Measurements from ENCODE around the gene CLCN6.

CLCN6 gene, protein sequence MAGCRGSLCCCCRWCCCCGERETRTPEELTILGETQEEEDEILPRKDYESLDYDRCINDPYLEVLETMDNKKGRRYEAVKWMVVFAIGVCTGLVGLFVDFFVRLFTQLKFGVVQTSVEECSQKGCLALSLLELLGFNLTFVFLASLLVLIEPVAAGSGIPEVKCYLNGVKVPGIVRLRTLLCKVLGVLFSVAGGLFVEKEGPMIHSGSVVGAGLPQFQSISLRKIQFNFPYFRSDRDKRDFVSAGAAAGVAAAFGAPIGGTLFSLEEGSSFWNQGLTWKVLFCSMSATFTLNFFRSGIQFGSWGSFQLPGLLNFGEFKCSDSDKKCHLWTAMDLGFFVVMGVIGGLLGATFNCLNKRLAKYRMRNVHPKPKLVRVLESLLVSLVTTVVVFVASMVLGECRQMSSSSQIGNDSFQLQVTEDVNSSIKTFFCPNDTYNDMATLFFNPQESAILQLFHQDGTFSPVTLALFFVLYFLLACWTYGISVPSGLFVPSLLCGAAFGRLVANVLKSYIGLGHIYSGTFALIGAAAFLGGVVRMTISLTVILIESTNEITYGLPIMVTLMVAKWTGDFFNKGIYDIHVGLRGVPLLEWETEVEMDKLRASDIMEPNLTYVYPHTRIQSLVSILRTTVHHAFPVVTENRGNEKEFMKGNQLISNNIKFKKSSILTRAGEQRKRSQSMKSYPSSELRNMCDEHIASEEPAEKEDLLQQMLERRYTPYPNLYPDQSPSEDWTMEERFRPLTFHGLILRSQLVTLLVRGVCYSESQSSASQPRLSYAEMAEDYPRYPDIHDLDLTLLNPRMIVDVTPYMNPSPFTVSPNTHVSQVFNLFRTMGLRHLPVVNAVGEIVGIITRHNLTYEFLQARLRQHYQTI

DNA sequence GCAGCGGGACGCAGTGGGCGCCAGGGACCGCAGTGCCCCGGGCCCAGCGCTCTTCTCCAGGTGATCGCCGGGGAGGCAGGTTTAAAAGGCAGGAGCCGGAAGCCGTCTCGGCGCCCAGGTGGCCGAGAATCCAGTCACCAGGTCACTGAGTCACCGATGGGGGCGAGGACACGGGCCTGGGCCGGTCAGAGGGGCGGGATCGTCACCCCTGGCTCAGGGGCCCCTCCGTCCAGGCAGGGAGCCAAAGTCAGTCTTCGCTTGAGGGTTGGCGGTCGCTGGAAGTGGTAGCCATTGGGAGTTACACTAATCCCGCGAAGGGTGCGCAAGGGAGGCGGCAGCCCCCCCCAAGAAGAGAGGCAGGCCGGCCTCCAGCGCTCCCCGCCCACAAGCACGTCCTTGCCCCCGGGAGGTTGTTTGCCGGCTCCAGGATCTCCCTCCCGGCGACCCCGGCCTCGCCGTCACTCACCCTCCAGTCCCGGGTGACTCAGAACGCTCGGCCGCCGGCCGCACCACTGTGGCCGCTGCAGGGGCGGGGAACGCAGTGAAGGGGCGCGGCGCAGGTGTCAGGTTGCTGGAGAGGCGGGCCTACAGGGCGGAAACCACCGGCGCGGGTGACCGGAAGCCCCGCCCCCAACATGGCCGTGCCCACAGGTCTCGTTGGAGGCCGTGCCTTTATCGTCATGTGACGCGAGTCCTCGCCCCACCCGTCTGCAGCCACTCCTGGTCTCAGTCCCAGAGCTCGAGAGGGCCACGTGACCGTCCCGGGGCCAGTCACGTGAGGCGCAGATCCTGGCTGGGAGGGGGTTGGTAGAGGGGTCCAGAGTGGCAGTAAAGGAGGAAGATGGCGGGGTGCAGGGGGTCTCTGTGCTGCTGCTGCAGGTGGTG lies at the start of gene CLCN6, which contains the start of gene MTHFR:
Gene CLCN6, plus strand, starts transcription at position 770 of the 885 bp plus-strand sequence. Its CDS starts 72 bp downstream, at position 842.
Gene MTHFR, minus strand, starts transcription at position 543 of the 885 bp plus-strand sequence. CDS start 2,848 bp downstream, outside the sequence.
- DNase-seq (ENCODE audit: low read depth, low spot score), result peak; percentile 94

DNA sequence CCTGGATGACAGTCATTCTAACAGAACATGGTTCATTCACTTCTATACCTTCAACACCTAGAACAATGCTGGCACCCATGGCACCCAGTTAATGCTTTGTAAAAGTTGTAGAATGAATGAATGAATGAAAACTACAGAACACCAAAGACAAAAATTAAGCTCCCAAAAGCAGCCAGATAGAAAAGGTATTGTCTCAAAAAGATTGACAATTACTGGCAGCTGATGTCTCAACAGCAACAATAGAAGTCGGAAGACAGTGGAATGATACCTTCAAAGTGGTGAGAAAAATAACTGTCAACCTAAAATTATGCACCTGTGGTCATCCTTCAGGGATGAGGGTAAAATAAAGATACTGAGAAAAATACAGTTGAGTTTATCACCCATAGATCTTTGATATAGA lies 48.9 kb upstream of the CLCN6 start:
- DNase-seq (ENCODE audit: low read depth, low spot score), result no peak

DNA sequence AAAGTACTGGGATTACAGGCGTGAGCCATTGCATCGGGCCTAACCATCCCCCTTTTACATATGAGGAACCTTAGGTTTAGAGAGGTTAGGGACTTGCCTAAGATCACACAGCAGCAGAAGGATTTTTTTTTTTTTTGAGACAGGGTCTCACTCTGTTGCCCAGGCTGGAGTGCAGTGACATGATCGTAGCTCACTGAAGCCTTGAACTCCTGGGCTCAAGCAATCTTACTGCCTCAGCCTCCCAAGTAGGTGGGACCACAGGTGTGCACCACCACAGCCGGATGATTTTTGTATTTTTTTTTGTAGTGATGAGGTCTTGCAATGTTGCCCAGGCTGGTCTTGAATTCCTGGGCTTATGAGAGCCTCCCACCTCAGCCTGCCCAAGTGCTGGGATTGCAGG lies 46.2 kb upstream of the CLCN6 start:
- DNase-seq (ENCODE audit: low read depth, low spot score), result no peak

DNA sequence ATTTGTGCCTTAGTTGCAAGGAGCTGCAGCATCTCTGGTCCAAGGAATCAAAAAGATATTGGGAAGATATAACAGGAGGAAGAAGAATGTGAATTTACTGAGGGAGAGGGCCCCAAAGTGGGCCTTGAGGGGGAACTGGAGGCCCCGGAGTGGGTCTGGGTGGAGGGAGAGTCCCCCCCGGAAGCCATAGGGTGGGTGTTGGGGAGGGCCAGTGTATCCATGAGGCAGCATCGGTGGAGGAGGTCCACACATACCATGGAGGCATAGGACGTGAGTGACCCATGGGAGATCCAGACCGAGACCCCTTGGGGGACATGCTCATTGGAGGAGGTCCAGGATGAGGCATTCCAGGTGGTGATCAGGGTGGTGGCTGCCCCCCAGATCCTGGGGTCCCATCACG lies 44.7 kb upstream of the CLCN6 start:
- DNase-seq (ENCODE audit: low read depth, low spot score), result no peak

DNA sequence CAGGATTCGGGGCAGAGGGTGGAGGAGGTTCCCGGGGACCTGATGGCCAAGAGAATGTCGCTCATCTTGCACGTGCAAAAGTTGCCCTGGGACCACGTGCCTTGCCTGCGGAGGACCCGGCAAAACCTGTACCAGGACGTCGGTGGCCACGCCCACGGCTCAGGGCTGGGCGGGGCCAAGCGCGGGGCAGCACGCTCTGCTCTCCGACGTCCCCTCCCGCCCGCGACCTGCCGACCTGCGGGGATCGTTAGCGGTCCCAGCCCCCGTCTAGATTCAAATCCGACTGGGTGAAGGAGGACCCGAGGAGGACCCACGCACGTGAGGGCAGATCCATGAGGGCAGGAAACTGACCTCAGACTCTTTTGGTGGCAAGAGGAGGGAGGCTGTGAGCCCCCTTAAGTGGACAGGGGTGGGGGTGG lies 44.0 kb upstream of the CLCN6 start, which contains the start of gene C1orf167:
Gene C1orf167, plus strand, starts transcription at position 206 of the 419 bp plus-strand sequence. CDS start 2,208 bp downstream, outside the sequence.
- DNase-seq (ENCODE audit: low read depth, low spot score), result no peak

DNA sequence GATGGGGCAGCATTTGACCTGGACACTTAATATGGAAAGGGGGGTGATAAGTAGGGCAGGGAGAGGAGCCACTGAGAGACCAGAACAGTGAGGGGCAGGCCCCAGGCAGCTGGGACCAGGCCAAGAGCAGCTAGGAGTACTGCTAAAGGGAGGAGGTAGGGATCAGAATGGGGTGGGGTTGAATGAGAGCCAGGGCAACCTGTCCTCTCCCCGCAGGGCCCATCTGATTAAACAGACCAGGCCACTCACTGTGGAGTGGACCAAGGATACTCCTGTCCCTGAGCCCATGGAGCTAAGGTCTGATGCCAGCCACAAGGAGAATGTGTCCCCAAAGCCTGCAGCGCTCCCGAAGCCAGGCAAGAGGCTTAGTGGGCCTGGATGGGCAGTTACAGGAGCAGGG lies 41.9 kb upstream of the CLCN6 start:
- no peak for DNase-seq (ENCODE audit: low read depth, low spot score)

DNA sequence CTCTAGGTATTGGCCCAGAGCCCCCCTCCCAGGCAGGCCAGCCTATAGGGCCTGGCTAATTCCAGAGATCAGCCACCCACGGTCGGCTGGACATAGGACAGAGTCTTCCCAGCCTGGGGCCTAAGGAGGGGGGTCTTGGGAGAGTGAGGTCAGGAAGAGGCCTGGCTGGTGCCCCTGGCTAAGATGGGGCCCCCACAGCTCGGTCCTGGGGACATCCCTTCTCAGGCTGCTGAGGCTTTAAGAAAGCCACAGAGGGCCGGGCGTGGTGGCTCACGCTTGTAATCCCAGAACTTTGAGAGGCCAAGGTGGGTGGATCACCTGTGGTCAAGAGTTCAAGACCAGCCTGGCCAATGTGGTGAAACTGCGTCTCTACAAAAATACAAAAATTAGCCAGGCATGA lies 41.5 kb upstream of the CLCN6 start:
- no peak for DNase-seq (ENCODE audit: low read depth, low spot score)

DNA sequence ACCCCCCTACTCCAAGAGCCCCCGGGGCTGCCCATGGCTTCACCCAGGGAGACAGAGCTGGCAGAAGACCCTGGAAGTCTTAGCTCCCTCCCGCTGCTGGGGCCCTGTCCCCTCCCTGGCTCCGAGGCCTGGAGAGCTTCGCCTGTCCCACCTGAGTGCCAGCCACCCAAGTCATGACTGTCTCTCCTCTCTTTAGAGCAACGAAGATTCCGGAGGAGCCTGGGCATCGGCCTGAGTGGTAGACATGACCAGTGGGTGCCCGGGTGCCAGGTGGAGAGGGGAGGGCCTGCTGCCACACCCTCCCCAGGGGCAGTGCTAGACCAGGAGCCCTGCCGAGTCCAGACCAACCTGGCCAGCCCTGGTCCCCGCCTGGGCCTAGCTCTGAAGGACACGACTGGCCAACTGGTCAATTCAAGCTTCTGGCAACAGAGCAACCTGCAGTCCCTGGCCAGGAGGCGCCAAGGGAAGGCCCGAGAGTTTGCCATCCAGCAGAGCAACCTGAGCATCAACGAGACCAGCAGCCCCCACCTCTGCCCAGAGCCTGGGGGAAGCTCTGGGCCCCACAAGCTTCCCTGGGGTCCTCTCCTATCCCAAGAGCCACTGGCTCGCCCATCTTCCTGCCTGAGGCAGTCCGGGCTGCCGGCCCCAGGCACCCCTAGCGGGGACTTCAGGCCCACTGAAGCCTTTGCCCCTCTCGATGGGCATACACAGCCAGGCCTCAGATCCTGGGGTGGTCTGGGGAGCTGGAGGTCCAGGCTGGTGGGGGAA lies 40.1 kb upstream of the CLCN6 start:
- DNase-seq (ENCODE audit: low read depth, low spot score), result no peak

DNA sequence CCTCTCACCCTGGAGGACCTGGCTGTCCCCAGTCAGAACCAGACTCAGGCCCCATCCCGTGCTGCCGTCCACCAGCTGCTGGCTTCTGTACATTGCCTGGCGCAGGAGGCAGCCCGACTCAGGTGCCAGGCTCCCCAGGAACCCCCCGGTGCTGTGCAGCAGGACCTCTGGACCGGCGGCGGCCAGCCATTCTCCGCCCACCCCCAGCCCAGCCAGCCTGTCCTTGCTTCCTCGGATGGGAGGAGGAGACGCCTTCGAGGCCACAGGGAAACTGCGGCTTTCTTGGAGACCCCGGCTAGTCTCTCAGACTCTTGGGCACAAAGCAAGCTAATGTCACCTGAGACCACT lies 39.6 kb upstream of the CLCN6 start:
- DNase-seq (ENCODE audit: low read depth, low spot score), result no peak

DNA sequence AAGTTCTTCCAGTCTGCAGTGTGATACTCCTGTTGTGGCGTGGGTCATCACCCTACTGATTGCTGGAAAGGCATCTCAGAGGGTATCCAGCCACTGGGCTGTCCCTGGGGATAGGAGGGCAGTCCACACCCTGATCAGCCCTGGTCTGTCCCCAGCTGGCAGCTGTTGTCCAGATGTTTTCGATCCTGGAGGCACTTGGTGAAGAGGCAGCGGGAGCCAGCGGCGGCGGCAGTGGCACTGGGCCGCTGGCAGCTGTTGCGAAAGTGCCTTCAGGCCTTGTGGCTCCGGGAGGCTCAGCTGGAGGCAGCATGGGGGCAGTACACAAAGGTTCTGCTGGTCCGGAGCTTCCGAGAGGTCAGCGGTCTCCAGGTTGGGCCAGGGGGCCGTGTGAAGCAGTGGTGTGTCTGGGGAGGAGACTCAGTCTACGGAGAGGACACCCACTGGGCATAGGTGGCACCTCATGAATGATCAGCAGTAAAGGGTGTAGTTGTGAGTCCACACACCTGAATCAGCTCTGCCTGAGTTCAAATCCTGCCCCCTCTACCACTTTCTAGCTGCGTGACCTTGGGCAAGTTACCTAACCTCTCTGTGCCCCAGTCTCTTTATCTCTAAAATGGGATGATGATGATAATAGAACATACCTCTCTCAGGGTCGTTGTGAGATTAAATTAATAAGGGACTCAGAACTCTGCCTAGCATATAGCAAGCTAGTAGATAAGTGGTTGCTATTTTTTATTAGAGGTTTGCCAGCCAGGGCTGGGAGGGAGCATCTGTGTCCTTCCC lies 37.9 kb upstream of the CLCN6 start:
- no peak for DNase-seq (ENCODE audit: low read depth, low spot score)

DNA sequence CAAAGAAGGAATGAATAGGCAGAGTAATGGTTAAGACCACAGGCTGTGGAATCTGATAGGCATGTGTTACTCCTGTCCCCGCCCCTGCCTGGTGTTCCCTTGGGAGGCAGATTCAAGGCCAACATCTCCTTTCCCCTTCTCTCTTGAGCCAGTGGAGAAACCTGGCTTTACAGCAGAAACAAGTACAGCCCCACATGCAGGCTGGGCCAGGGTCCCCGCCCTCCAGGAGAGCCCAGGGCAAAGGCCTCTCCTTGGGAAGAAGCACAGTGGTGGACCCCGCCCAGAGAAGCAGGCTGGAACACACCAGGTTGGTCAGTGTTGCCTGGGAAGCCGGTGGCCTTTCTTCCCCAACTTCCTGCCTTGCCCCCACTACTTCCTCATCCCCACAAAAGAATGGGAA lies 37.2 kb upstream of the CLCN6 start:
- no peak for DNase-seq (ENCODE audit: low read depth, low spot score)

DNA sequence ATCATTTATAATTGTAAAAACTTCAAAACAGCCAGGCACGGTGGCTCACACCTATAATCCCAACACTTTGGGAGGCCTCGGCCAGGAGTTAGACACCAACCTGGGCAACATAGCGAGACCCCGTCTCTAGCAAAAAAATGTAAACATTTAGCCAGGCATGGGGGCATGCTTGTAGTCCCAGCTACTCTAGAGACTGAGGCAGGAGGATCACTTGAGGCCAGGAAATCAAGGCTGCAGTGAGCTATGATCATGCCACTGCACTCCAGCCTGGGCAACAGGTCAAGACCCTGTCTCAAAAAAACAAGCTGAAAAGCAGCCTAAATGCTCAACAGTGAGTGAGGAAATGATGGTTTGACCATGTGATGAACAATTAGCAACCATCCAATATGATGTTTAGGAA lies 36.7 kb upstream of the CLCN6 start:
- DNase-seq (ENCODE audit: low read depth, low spot score), result no peak

DNA sequence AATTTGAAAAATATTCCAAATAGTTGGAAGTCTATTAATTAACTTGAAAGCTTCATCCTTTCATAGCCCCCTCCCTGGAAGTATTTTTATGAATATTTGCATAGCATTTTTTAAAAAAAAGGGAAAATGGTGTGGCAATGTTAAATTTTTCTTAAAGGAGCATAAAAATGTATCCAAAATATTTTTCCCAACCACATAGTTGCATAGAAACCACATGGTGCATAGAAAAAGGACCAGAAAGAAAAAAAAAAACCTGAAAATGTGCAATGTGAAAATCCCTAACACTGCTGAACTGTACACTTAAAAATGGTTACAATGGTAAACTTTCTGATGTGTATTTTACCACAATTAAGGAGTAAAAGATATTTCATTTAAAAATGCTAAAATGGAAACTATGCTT lies 36.0 kb upstream of the CLCN6 start:
- DNase-seq (ENCODE audit: low read depth, low spot score), result no peak

DNA sequence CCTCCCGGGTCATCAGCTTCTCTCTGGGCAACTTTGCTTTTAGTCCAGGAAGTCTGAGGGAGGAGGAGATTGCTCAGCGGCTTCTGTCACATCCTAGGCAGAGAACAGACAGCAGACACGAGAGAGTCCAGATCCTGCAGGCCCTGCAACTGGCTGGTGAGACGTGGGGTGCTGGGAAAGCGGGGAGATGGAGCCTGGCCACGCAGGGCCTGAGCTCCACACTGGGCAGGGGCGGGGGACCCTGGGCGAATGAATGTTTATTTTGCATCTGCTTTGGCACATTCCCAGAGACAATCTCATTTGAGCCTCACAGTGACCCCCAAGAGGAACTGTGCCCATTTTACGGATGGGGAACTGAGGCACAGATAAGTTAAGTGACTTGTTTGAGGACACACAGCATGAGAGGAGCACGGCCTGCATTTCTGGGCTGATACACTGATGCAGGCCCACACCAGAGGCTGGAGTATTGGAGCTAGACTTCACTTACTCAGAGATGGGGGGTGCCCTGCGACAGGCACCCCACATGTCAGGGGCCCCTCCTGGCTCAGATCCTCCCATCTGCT lies 34.4 kb upstream of the CLCN6 start:
- DNase-seq (ENCODE audit: low read depth, low spot score), result no peak

DNA sequence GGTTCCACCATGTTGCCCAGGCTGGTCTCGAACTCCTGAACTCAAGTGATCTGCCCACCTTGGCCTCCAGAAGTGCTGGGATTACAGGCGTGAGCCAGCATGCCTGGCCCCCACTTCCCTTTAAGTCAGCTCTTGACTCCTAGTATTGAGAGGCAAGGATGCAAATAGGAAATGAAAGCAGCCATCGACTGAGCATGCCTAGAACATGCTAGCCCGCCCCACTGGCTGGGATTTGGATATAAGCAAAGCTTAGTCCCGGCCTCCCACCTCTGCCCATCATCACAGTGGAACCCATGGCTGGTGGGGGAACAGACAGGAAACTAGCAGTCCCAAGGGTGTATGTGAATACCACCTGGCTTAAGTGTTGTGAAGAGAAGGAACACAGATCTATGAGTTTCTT lies 33.5 kb upstream of the CLCN6 start:
- DNase-seq (ENCODE audit: low read depth, low spot score), result no peak

DNA sequence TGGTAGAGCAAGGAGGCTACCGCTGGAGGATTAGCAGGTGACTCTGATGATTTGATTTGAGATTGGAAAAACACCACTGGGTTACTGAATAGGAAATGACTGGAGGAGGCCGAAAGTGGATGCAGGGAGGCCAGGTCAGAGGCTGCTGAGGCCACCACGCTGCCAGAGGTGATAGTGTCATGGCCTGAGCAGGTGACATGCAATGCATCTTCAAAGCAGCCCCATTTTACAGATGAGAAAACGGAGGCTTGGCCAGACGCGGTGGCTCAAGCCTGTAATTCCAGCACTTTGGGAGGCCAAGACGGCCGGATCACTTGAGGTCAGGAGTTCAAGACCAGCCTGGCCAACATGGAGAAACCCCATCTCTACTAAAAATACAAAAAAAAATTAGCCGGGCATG lies 31.2 kb upstream of the CLCN6 start:
- DNase-seq (ENCODE audit: low read depth, low spot score), result no peak

DNA sequence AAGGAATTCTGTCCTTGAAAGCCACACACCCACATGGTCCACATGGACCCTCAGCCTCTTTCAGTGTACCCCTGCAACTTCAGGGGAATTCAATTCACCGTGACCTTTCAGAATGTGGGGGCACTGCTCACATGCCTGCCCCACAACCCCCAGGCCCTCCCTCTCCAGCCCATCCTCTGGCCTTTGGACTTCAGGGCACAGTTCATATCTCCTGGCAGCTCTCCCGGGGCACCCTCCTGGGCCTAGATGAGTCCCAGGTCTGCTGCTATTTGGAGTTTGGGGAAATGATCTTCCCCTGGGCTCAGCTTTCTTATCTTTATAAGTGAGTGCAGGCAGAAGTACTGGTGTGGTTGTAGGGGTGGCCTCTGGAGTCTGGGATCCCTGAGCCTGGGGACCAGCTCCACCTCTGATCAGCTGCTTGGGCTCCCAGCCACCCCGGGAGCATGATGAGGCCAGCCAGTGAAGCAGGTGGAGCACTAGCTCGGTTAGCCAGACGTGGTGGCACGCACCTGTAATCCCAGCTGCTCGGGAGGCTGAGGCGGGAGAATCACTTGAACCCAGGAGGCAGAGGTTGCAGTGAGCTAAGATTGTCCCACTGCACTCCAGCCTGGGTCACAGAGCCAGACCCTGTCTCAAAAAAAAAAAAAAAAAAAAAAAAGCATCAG lies 28.2 kb upstream of the CLCN6 start:
- DNase-seq (ENCODE audit: low read depth, low spot score), result no peak

DNA sequence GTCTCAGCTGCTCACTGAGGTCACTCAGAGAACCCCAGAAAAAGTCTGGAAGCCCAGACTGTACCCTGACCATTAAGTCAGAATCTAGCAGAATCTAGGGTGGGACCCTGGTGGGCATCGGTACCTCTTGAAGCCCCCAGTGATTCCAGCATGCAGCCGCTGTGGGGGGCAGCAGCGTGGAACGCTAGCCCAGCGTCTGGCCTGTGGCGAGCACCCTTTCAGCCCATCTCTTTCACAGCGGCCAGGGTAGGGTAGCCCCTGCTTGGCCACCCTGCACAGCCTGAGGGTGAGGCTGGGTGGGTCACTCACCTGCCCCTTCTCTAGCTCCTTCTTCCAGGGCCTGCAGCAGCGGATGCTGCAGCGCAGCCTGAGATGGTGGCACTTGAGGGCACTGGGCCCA lies 27.7 kb upstream of the CLCN6 start:
- DNase-seq (ENCODE audit: low read depth, low spot score), result no peak
